ENCODE data around the gene PIPOX.

The PIPOX gene

GRCh38 chr17:29042679-29043538, at the start of gene PIPOX:
Gene PIPOX, plus strand, starts transcription at chr17:29043141. Its CDS starts 85 bp downstream, at chr17:29043226.
- DNase-seq (ENCODE audit: low read depth), result no peak

GRCh38 chr17:28993645-28994426, 49.1 kb upstream of the PIPOX start:
- no peak for DNase-seq (ENCODE audit: low read depth)

GRCh38 chr17:28996554-28997096, 46.3 kb upstream of the PIPOX start:
- no peak for DNase-seq (ENCODE audit: low read depth)

- no peak for DNase-seq (ENCODE audit: low read depth)
Observed at GRCh38 chr17:28997806-28998205, 45.1 kb upstream of the PIPOX start.

- no peak for DNase-seq (ENCODE audit: low read depth)
Observed at GRCh38 chr17:28999206-28999605, 43.7 kb upstream of the PIPOX start.

- DNase-seq (ENCODE audit: low read depth), result no peak
Observed at GRCh38 chr17:29000973-29001372, 42.0 kb upstream of the PIPOX start.

GRCh38 chr17:29002811-29003210, 40.1 kb upstream of the PIPOX start:
- DNase-seq (ENCODE audit: low read depth), result no peak

GRCh38 chr17:29003289-29003688, 39.7 kb upstream of the PIPOX start:
- no peak for DNase-seq (ENCODE audit: low read depth)

- no peak for DNase-seq (ENCODE audit: low read depth)
Observed at GRCh38 chr17:29004081-29004692, 38.8 kb upstream of the PIPOX start.

GRCh38 chr17:29005936-29006511, 36.9 kb upstream of the PIPOX start, which contains the start of gene SEZ6:
Gene SEZ6, minus strand, starts transcription at chr17:29006033. Its CDS starts 164 bp downstream, at chr17:29005869.
- DNase-seq (ENCODE audit: low read depth), result peak; percentile 35

- DNase-seq (ENCODE audit: low read depth), result no peak
Observed at GRCh38 chr17:29007456-29007855, 35.5 kb upstream of the PIPOX start.

GRCh38 chr17:29007860-29008455, 35.0 kb upstream of the PIPOX start:
- no peak for DNase-seq (ENCODE audit: low read depth)

GRCh38 chr17:29008591-29008990, 34.4 kb upstream of the PIPOX start:
- DNase-seq (ENCODE audit: low read depth), result no peak

- no peak for DNase-seq (ENCODE audit: low read depth)
Observed at GRCh38 chr17:29010129-29010528, 32.8 kb upstream of the PIPOX start.

GRCh38 chr17:29010586-29010985, 32.4 kb upstream of the PIPOX start:
- no peak for DNase-seq (ENCODE audit: low read depth)

GRCh38 chr17:29012535-29012934, 30.4 kb upstream of the PIPOX start:
- DNase-seq (ENCODE audit: low read depth), result no peak

GRCh38 chr17:29014716-29015115, 28.2 kb upstream of the PIPOX start:
- no peak for DNase-seq (ENCODE audit: low read depth)

GRCh38 chr17:29016345-29017210, 26.4 kb upstream of the PIPOX start:
- DNase-seq (ENCODE audit: low read depth), result no peak

GRCh38 chr17:29018788-29019474, 24.0 kb upstream of the PIPOX start:
- no peak for DNase-seq (ENCODE audit: low read depth)
